Left lung (tissue), 10 donors: Measurements from ENCODE around the gene ASB11. TPM values are rescaled to one million over a fixed set of nuclear protein-coding genes. Genes with fewer than 3 reads are reported as not detected.

Source experiments
- ATAC-seq: fragments of 200-7000 bp; cut with Tn5 transposase; one replicate; pipeline ENCODE4 v1.9.1; 2020; ENCODE audit warnings: moderate library complexity
- DNase-seq, 4 donors: peaks; one replicate each; pipeline ENCODE4 v3.0.0-alpha.2; 2013 to 2020
- H3K27ac ChIP-seq, 2 donors: fragments of 200-600 bp; sonication (generic) in 1 of 2; one replicate each; pipeline versions ENCODE4 v1.5.0 to v1.8.0; 2020 to 2021
- H3K27me3 ChIP-seq, 2 donors: fragments of 200-600 bp; sonication (generic) in 1 of 2; one replicate each; pipeline versions ENCODE4 v1.5.0 to v1.8.0; 2020 to 2021
- H3K36me3 ChIP-seq, 2 donors: fragments of 200-600 bp; sonication (generic) in 1 of 2; one replicate each; pipeline versions ENCODE4 v1.5.0 to v1.8.0; 2020 to 2021
- H3K4me1 ChIP-seq, 2 donors: fragments of 200-600 bp; one replicate each; pipeline ENCODE4 v1.8.0; 2021
- H3K4me3 ChIP-seq, 2 donors: fragments of 200-600 bp; sonication (generic) in 1 of 2; one replicate each; pipeline versions ENCODE4 v1.5.0 to v1.8.0; 2020 to 2021; ENCODE audit warnings: mild to moderate bottlenecking in 1 of 2
- H3K9me3 ChIP-seq, 2 donors: fragments of 200-600 bp; sonication (generic) in 1 of 2; one replicate each; pipeline versions ENCODE4 v1.5.0 to v1.8.0; 2020 to 2021
- CTCF ChIP-seq, 2 donors: fragments of 200-600 bp; sonication (generic) in 1 of 2; IDR thresholded peaks; one replicate each; pipeline versions ENCODE4 v1.5.0 to v1.8.0; 2021; ENCODE audit warnings: antibody characterized with exemption in 2 of 2
- intact Hi-C, 2 donors: fragments of 100-400 bp; cut with DNase I; formaldehyde crosslinking; loops; one replicate each; pipeline versions ENCODE4 v1.11.2 to v1.14.2; 2022
- polyA plus RNA-seq, 6 donors: library from polyadenylated mRNA; unstranded; fragments of 120-200 nt; gene quantifications; one replicate each; pipeline ENCODE4 v1.2.1, GENCODE V29; 2013; ENCODE audit not compliant: insufficient read length in 6 of 6
- total RNA-seq, 2 donors: library from RNA; stranded (reverse); fragmentation: NEBNext Ultra II Directional; extraction: Animal tissue kit (Norgen Biotek cat#: 25700); gene quantifications; one replicate each; pipeline ENCODE4 v1.2.1, GENCODE V29; 2021
- donor health status: DM: no; HTN: yes; CAD: no.
- donor health status: DM: no; HTN: no; CAD: no.

Gene ASB11
- total and polyA plus RNA-seq, 8 donors: 0.13 to 0.44 (median 0.21) TPM

- peak overlapping the region in 1 of 2 donors; percentile 55 for H3K27ac ChIP-seq
- intact Hi-C loops: no loop called here
- H3K9me3 ChIP-seq: no peaks in the 10 kb centered on the region
- ATAC-seq: peak; percentile 39
- peak in 1 of 2 donors; percentile 42 for TF ChIP-seq CTCF (IDR thresholded peaks at IDR 0.05)
- H3K27me3 ChIP-seq: no peaks in the 10 kb centered on the region
- no peak overlapping the region for H3K4me3 ChIP-seq
- H3K36me3 ChIP-seq: no peaks in the 10 kb centered on the region
- H3K4me1 ChIP-seq: no peaks in the 10 kb centered on the region
- peak in 2 of 4 donors; percentile 34 to 44 for DNase-seq
These were observed 15.2 kb downstream of the ASB11 start for GRCh38 chrX:15299941-15300851.

GRCh38 chrX:15298780-15299179 lies 16.7 kb downstream of the ASB11 start:
- DNase-seq: no peak
- H3K36me3 ChIP-seq: no peaks in the 10 kb centered on the region
- H3K4me3 ChIP-seq: no peak overlapping the region
- intact Hi-C loops: no loop called here
- no peak for TF ChIP-seq CTCF (IDR thresholded peaks at IDR 0.05)
- H3K27me3 ChIP-seq: no peaks in the 10 kb centered on the region
- H3K27ac ChIP-seq: peak overlapping the region in 1 of 2 donors; percentile 55
- no peaks in the 10 kb centered on the region for H3K4me1 ChIP-seq
- no peaks in the 10 kb centered on the region for H3K9me3 ChIP-seq
- ATAC-seq: no peak

- DNase-seq (no peak), ATAC-seq (no peak)
- Histone ChIP-seq H3K27ac (peak overlapping the region in 1 of 2 donors; percentile 55), H3K4me3 (no peak overlapping the region), H3K36me3 (no peaks in the 10 kb centered on the region), H3K9me3 (no peaks in the 10 kb centered on the region), H3K4me1 (no peaks in the 10 kb centered on the region), H3K27me3 (no peaks in the 10 kb centered on the region)
- TF ChIP-seq CTCF (IDR thresholded peaks at IDR 0.05): no peak
- intact Hi-C loops: no loop called here
These were observed 17.2 kb downstream of the ASB11 start for GRCh38 chrX:15298201-15298600.

GRCh38 chrX:15293451-15293850 lies 22.0 kb downstream of the ASB11 start:
- ATAC-seq: no peak
- DNase-seq: no peak
- Histone ChIP-seq H3K27me3 (no peaks in the 10 kb centered on the region), H3K27ac (no peak overlapping the region), H3K4me3 (no peak overlapping the region), H3K4me1 (no peaks in the 10 kb centered on the region), H3K36me3 (no peaks in the 10 kb centered on the region), H3K9me3 (no peaks in the 10 kb centered on the region)
- no peak for TF ChIP-seq CTCF (IDR thresholded peaks at IDR 0.05)
- intact Hi-C loops: no loop called here

- no peak overlapping the region for H3K27ac ChIP-seq
- no peaks in the 10 kb centered on the region for H3K36me3 ChIP-seq
- intact Hi-C loops: no loop called here
- no peak overlapping the region for H3K4me3 ChIP-seq
- H3K9me3 ChIP-seq: no peaks in the 10 kb centered on the region
- H3K27me3 ChIP-seq: no peaks in the 10 kb centered on the region
- DNase-seq (no peak), ATAC-seq (no peak)
- TF ChIP-seq CTCF (IDR thresholded peaks at IDR 0.05): no peak
- H3K4me1 ChIP-seq: no peaks in the 10 kb centered on the region
These were observed 22.6 kb downstream of the ASB11 start for GRCh38 chrX:15292861-15293260.
